Stimulated activated naive CD8-positive, alpha-beta T cell treated with anti-CD3 and anti-CD28 coated beads, Interleukin-15, Interleukin-2, amounts not matched to agents 100 ng/mL and 50 ng/mL, for 24 hours (primary cell): Measurements from ENCODE around the gene FRMD7.
"Not testable (repeated sequence)": the region's sequence is repeated elsewhere in the genome, so short reads cannot be mapped to it uniquely, and the experiment has no call there.

Experiments
- H3K27ac Mint-ChIP-seq: one replicate; pipeline ENCODE4 v1.8.0; 2021; ENCODE audit warnings: mild to moderate bottlenecking, mixed read lengths
- H3K27me3 Mint-ChIP-seq: one replicate; pipeline ENCODE4 v1.8.0; 2021; ENCODE audit warnings: mixed read lengths
- H3K36me3 Mint-ChIP-seq: one replicate; pipeline ENCODE4 v1.8.0; 2021; ENCODE audit warnings: low read depth, mixed read lengths
- H3K4me1 Mint-ChIP-seq: one replicate; pipeline ENCODE4 v1.8.0; 2021; ENCODE audit warnings: low read depth, mixed read lengths
- H3K4me3 Mint-ChIP-seq: one replicate; pipeline ENCODE4 v1.8.0; 2021; ENCODE audit warnings: mild to moderate bottlenecking, mixed read lengths
- H3K9me3 Mint-ChIP-seq: one replicate; pipeline ENCODE4 v1.8.0; 2021; ENCODE audit warnings: mixed read lengths

FRMD7 gene, protein sequence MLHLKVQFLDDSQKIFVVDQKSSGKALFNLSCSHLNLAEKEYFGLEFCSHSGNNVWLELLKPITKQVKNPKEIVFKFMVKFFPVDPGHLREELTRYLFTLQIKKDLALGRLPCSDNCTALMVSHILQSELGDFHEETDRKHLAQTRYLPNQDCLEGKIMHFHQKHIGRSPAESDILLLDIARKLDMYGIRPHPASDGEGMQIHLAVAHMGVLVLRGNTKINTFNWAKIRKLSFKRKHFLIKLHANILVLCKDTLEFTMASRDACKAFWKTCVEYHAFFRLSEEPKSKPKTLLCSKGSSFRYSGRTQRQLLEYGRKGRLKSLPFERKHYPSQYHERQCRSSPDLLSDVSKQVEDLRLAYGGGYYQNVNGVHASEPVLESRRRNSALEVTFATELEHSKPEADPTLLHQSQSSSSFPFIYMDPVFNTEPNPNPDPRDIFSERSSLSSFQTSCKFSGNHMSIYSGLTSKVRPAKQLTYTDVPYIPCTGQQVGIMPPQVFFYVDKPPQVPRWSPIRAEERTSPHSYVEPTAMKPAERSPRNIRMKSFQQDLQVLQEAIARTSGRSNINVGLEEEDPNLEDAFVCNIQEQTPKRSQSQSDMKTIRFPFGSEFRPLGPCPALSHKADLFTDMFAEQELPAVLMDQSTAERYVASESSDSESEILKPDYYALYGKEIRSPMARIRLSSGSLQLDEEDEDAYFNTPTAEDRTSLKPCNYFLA

DNA sequence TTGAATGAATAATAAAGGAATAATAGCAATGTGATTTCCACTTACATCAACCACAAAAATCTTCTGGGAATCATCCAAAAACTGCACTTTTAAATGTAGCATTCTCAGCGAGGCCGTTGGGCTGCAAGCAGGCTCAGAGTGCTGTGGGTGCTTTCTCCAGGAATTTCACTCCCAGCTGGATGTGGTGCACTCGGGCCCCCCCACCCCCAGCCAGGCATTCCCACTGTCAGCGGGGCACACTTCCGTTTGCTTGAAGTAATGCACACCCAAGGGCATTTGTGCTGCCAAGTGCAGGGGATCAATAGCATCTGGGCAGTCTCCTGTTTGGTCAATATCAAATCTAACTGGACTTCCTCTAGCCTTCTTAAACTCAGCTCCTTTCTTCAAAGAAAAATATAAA is at the start of gene FRMD7:
Gene FRMD7, minus strand, starts transcription at position 278 of the 400 bp plus-strand sequence. Its CDS starts 176 bp downstream, at position 102.
- Mint-ChIP-seq H3K36me3 (no peaks in the 10 kb centered on the region), H3K27me3 (peaks cover 2% of the 10 kb centered on the region), H3K4me3 (no peak within 1 kb of the TSS), H3K9me3 (no peaks in the 10 kb centered on the region), H3K4me1 (no peaks in the 10 kb centered on the region), H3K27ac (no peak within 1 kb of the TSS)

DNA sequence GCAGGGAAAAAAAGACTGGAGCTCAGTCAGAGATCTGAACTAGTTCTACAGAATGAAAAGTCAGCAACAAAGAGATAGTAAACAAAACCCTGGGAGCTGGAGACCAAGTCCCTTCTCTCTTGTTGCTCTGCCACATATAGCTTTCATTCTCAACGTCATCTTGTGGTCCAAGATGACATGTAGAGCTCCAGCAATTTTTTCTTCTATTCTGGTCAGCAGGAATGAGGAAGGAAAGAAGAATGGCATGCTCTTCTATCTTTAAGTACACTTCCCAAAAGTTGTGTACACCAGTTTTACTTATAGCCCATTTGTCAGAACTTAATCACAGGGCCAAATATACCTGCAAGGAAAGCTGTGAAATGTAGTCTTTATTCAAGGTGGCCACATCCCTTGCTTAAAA is 45.8 kb upstream of the FRMD7 start:
- Mint-ChIP-seq H3K4me1 (no peaks in the 10 kb centered on the region), H3K36me3 (no peaks in the 10 kb centered on the region), H3K27ac (no peak overlapping the region), H3K27me3 (no peaks in the 10 kb centered on the region), H3K4me3 (no peak overlapping the region), H3K9me3 (no peaks in the 10 kb centered on the region)

DNA sequence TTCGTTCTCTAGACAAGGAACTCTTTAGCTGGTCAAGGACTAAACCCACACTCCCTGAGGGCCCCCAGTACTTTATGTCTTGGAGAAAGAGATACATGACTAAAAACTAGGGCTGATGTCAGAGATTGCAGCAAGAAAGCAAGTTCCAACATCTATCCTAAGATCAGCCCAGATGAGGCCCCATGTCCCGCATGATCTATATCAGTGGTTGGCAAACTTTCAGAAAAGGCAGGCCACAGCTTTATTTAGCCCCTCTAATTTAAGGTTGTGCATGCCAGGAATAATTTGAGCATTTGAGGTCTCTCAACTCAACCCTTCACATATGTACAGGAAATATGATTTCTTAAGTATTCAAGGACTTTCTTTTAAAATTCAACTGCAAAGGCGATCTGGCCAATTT is 44.1 kb upstream of the FRMD7 start:
- Mint-ChIP-seq H3K9me3 (no peaks in the 10 kb centered on the region), H3K27me3 (peaks cover under 1% of the 10 kb centered on the region), H3K27ac (no peak overlapping the region), H3K4me3 (no peak overlapping the region), H3K36me3 (no peaks in the 10 kb centered on the region), H3K4me1 (no peaks in the 10 kb centered on the region)

DNA sequence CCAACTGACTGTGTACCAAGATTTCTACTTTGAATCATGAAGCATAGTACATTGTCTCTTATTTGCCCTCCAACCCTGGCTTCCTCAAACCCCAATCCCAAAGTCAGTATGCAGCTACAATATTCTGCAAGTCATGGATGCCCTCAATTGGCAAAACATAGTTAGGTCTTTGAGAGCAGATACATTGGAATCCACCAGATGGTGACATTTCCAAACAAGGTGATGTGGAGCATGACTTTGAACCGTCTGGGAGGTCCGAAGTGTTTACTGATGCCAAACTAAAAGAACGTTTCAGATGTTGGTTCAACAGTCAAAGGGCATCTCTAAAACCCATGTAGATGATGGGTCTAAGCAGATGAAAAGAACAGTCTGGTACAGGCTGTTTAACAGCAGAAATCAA is 43.7 kb upstream of the FRMD7 start:
- H3K27ac Mint-ChIP-seq, result no peak overlapping the region
- no peaks in the 10 kb centered on the region for H3K4me1 Mint-ChIP-seq
- peaks cover 3% of the 10 kb centered on the region for H3K27me3 Mint-ChIP-seq
- no peak overlapping the region for H3K4me3 Mint-ChIP-seq
- H3K9me3 Mint-ChIP-seq, result no peaks in the 10 kb centered on the region
- no peaks in the 10 kb centered on the region for H3K36me3 Mint-ChIP-seq

DNA sequence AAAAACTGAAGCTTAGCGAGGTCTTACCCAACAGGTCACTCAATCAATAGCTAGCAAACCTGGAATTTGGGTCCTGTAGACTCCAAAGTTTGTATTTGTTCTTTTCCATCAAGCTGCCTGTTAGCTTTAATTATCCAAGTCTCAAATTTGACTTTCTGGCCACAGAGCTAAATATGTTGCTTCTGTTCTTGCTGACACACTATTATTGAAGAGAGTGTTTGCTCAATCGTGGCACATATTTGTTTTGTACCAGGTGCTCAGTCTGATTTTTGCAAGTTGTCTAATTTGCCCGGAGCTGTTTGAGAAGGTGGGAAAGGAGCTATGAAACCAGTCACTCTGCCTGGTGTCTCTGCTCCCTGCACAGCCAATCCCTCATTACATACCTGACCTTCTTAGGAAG is 41.7 kb upstream of the FRMD7 start:
- H3K27ac Mint-ChIP-seq, result no peak overlapping the region
- no peak overlapping the region for H3K4me3 Mint-ChIP-seq
- peaks cover 3% of the 10 kb centered on the region for H3K27me3 Mint-ChIP-seq
- no peaks in the 10 kb centered on the region for H3K9me3 Mint-ChIP-seq
- H3K4me1 Mint-ChIP-seq, result no peaks in the 10 kb centered on the region
- no peaks in the 10 kb centered on the region for H3K36me3 Mint-ChIP-seq

DNA sequence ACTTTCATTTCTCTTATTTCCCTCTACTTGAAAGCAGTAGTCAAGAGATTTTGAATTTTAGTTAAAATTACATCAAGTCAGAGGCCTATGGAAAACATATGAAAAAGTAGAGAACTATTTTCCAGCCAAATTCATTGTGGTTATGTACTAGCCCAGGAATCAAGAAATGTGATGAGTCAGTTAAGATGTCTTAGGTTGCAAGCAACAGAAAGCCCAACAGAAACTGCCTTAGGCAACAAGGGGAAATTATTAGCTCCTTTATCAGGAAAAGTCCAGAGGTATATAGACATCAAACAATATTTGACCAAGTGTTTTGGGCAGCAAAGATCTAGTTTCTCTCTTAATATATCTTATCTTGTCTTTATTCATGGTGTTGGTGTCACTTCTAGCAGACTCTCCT is 37.8 kb upstream of the FRMD7 start:
- Mint-ChIP-seq H3K9me3 (no peaks in the 10 kb centered on the region), H3K27ac (no peak overlapping the region), H3K4me3 (no peak overlapping the region), H3K36me3 (no peaks in the 10 kb centered on the region), H3K4me1 (no peaks in the 10 kb centered on the region), H3K27me3 (peaks cover 3% of the 10 kb centered on the region)

DNA sequence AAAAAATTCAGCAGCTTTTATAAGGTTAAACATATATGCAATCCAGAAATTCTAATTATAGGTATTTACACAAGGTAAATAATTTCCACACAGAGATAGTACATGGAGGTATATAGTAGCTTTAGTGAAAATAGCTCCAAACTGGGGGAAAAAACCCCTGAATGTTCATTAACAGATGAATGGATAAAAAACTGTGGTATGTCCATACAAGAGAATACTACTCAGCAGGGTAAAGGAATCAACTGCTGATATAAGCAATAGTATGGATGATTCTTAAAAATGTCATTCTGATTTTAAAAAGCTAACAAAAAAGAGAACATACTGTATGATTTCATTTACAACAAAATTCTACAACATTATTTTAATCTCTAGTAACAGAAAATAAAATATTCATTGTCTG is 37.2 kb upstream of the FRMD7 start:
- Mint-ChIP-seq H3K9me3 (no peaks in the 10 kb centered on the region), H3K4me1 (no peaks in the 10 kb centered on the region), H3K36me3 (no peaks in the 10 kb centered on the region), H3K27ac (no peak overlapping the region), H3K27me3 (peaks cover 3% of the 10 kb centered on the region), H3K4me3 (no peak overlapping the region)

DNA sequence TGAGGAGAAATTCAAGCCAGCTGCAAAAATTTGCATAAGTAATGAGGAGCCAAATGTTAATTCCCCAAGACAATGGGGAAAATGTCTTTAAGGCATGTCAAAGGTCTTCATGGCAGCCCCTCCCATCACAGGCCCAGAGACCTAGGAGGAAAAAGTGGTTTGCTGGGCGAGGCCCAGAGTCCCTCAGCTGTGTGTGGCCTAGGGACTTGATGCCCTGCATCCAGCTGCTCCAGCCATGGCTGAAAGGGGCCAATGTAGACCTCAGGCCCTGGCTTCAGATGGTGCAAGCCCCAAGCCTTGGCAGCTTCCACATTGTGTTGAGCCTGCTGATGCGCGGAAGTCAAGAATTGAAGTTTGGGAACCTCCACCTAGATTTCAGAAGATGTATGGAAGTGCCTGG is 35.3 kb upstream of the FRMD7 start:
- H3K9me3 Mint-ChIP-seq, H3K36me3 Mint-ChIP-seq, H3K27me3 Mint-ChIP-seq, H3K4me3 Mint-ChIP-seq, H3K27ac Mint-ChIP-seq, H3K4me1 Mint-ChIP-seq: not testable (repeated sequence)

DNA sequence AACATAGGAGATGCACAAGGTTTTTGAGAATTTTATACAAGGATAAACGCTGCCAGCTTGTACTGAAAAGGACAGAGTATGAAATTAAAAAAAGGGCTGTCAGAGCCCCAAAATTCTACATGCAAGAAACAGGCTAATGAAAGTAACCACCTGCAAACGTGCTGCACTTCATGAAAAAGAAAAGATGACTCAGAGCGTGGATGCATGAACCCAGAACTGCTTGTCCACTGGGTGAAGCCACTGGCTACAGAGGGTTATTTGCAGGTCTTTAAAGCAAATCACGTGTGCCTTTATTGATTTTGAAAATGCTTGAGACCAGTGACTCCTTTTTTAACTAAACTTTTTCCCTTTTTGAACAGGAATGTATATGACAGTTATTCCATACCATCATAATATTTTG is 25.3 kb upstream of the FRMD7 start:
- Mint-ChIP-seq H3K4me1 (no peaks in the 10 kb centered on the region), H3K36me3 (no peaks in the 10 kb centered on the region), H3K9me3 (no peaks in the 10 kb centered on the region), H3K27me3 (no peaks in the 10 kb centered on the region), H3K4me3 (no peak overlapping the region), H3K27ac (no peak overlapping the region)

DNA sequence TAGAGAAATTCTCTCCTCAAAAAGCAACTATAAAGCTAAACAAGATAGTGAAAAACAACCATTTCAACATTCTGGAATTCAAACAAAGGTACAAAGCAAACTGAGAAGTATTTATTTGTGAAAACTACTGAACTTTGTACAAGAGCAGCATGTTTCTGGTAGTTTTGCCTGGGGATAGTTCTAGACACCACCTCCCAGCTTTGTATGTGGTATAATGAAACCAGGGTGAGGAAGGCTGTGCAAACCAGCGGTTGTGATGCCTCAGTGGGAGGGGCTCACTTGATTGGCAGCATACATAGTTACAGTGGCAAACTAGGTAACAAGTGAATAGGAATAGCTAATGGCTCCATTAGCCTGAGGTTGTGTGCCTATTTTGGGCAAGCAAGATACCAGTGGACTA is 18.6 kb upstream of the FRMD7 start:
- no peak overlapping the region for H3K4me3 Mint-ChIP-seq
- H3K27ac Mint-ChIP-seq, result no peak overlapping the region
- H3K9me3 Mint-ChIP-seq, result no peaks in the 10 kb centered on the region
- H3K4me1 Mint-ChIP-seq, result no peaks in the 10 kb centered on the region
- no peaks in the 10 kb centered on the region for H3K27me3 Mint-ChIP-seq
- no peaks in the 10 kb centered on the region for H3K36me3 Mint-ChIP-seq

DNA sequence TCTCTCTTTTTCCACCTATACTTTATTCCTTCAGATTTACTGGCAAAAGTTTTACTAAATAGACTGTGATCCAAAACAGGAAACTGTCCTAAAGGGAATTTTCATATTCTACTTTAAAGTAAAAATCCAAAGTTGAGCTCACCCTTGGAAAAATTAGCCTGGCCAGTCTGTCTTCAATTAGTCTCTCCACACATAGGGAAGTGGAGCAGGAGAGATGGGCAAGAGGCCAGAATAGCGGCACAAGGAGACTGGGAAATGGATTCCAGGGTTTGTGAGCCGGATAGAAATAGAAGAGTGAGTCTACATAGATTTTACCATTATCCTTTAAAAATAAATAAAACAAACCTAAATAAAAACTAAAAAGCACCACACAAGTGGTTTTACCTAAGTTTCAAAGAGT is 16.2 kb upstream of the FRMD7 start:
- Mint-ChIP-seq H3K36me3 (no peaks in the 10 kb centered on the region), H3K9me3 (no peaks in the 10 kb centered on the region), H3K4me1 (no peaks in the 10 kb centered on the region), H3K4me3 (no peak overlapping the region), H3K27me3 (no peaks in the 10 kb centered on the region), H3K27ac (no peak overlapping the region)

DNA sequence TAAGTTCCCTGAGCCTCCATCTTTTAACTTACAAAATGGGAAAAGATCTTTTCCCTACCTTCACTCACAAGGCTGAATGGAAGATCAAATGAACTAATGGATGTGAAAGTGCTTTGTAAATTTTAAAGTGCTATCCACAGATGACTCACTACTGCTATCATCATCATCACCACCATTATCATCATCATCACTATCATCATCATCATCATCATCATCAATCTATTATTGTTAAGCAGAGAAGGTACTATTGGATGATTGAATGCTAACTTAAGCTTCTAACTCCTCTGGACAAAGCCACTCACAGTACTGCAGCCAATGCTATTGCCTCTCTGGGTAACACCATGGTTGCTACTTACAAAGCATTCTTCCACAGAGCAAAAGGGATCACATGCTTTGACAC is 1.9 kb downstream of the FRMD7 start:
- Mint-ChIP-seq H3K4me3 (no peak overlapping the region), H3K27ac (no peak overlapping the region), H3K27me3 (peaks cover 2% of the 10 kb centered on the region), H3K36me3 (no peaks in the 10 kb centered on the region), H3K9me3 (no peaks in the 10 kb centered on the region), H3K4me1 (no peaks in the 10 kb centered on the region)

DNA sequence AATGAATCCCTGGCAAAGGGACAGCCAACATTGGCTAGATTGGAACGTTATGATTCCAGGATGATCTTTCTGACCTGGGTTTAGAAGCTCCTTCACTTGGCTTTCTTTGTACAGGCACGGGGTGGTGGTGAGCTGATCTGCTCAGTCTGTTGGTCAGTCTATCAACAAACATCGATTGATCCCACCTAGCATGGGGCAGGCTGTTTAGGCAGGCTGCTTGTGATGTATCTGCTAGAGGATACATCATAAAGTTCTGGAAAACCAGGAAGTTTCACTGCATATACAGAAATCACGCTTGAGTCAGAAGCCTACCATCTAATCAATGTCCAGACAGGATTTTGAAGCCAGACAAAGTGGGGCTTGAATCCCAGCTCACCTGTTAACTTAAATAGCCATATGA is 6.9 kb downstream of the FRMD7 start:
- Mint-ChIP-seq H3K4me1 (no peaks in the 10 kb centered on the region), H3K27me3 (peaks cover 2% of the 10 kb centered on the region), H3K4me3 (no peak overlapping the region), H3K36me3 (no peaks in the 10 kb centered on the region), H3K27ac (no peak overlapping the region), H3K9me3 (no peaks in the 10 kb centered on the region)

DNA sequence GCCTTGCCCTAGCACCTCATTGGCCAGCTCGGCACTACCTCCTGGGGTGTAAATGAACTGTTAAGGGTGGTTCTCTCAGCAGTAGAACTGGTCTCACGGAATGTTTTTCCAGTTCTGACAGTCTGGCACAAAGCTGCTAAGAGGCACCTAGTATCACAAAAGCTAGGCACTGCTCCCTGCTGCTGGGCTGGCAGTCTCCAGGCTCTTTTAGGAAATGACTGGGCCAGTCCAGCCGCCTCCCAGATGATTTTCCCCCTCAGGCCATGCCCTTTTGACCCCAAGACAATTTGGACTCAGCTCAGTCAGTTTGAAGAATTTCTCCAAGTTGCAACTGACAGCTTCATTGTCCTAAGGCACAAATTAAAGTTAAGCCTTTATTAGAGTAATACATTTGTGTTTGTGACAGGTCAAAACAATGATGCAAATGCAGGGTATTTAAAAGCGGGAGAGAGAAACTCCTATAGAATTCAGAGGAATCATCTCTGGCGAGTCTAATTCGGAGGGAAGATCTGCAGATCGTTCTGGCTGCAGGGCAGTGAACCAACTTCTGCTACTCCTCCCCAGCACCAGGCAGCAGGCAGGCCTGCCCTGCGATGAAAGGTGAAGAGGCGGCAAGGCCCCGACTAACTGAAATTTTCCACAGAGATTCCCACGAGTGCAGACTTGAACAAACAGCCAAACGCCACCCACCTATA is 7.9 kb downstream of the FRMD7 start:
- no peaks in the 10 kb centered on the region for H3K27me3 Mint-ChIP-seq
- no peaks in the 10 kb centered on the region for H3K4me1 Mint-ChIP-seq
- no peaks in the 10 kb centered on the region for H3K9me3 Mint-ChIP-seq
- H3K4me3 Mint-ChIP-seq, result no peak overlapping the region
- no peak overlapping the region for H3K27ac Mint-ChIP-seq
- no peaks in the 10 kb centered on the region for H3K36me3 Mint-ChIP-seq

DNA sequence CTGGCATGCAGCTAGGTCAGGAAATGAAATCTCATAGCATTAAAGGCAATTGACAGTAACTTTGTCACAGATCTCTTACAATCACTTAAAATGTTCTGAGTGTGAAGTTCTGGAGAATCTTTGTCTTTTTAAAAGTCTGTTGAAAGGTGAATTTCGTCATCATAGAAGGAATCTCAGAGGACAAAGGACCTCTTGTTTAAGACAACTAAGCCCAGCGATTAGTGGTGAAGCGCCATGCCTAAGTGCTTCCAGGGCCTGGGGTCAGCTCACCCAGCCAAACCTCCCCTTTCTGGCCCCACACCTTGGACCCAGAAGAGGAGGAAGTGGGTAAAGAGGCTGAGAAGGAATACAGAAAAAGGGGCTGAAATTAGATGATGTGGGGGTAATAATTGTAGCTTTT is 8.5 kb downstream of the FRMD7 start:
- no peaks in the 10 kb centered on the region for H3K36me3 Mint-ChIP-seq
- no peak overlapping the region for H3K4me3 Mint-ChIP-seq
- H3K4me1 Mint-ChIP-seq, result no peaks in the 10 kb centered on the region
- H3K9me3 Mint-ChIP-seq, result no peaks in the 10 kb centered on the region
- H3K27me3 Mint-ChIP-seq, result no peaks in the 10 kb centered on the region
- H3K27ac Mint-ChIP-seq, result no peak overlapping the region
